Thymus (tissue), 11 donors: ENCODE data around the gene MRPL19. TPM values are rescaled to one million over a fixed set of nuclear protein-coding genes. Genes with fewer than 3 reads are reported as not detected.

ENCODE experiments used
- DNase-seq, 9 donors: peaks; one replicate each; pipeline ENCODE4 v3.0.0-alpha.2; 2013; ENCODE audit warnings: low spot score in 9 of 9, low read depth in 6 of 9, missing footprints in 1 of 9
- H3K27ac ChIP-seq, 2 donors: one replicate each; pipeline ENCODE4 v1.5.1; 2013; ENCODE audit warnings: control low read depth in 1 of 2, low read depth in 1 of 2, low read length in 1 of 2, mild to moderate bottlenecking in 1 of 2, moderate library complexity in 1 of 2
- H3K27me3 ChIP-seq, 2 donors: one replicate each; pipeline ENCODE4 v1.5.1; 2013; ENCODE audit warnings: low read length in 1 of 2; ENCODE audit not compliant: control insufficient read depth in 2 of 2, insufficient read depth in 1 of 2
- H3K36me3 ChIP-seq, 2 donors: one replicate each; pipeline ENCODE4 v1.5.1; 2013; ENCODE audit warnings: low read length in 1 of 2, mild to moderate bottlenecking in 1 of 2, moderate library complexity in 1 of 2; ENCODE audit not compliant: control insufficient read depth in 2 of 2, insufficient read depth in 2 of 2
- H3K4me1 ChIP-seq, 2 donors: one replicate each; pipeline ENCODE4 v1.5.1; 2013; ENCODE audit warnings: low read length in 2 of 2; ENCODE audit not compliant: control insufficient read depth in 2 of 2, insufficient read depth in 2 of 2
- H3K4me3 ChIP-seq, 2 donors: one replicate each; pipeline ENCODE4 v1.5.1; 2013; ENCODE audit warnings: low read length in 2 of 2, control low read depth in 1 of 2, mild to moderate bottlenecking in 1 of 2
- H3K9me3 ChIP-seq, 2 donors: one replicate each; pipeline ENCODE4 v1.5.1; 2013; ENCODE audit warnings: low read length in 1 of 2, mild to moderate bottlenecking in 1 of 2; ENCODE audit not compliant: control insufficient read depth in 2 of 2, insufficient read depth in 1 of 2
- WGBS: extraction: QIAGEN DNeasy Blood & Tissue Kit; methylation state at CpG from one replicate; pipeline ENCODE4 v1.1.7; 2013; 5-methylcytosine and 5-hydroxymethylcytosine counted together
- polyA plus RNA-seq: library from polyadenylated mRNA; stranded (reverse); fragments of 200-250 nt; gene quantifications from one replicate; pipeline ENCODE4 v1.2.3, GENCODE V29; 2013
- total RNA-seq: library from RNA; stranded (reverse); fragments of 120-200 nt; gene quantifications from one replicate; pipeline ENCODE4 v1.2.4, GENCODE V29; 2013
- donor health status: healthy.

MRPL19 gene
- total and polyA plus RNA-seq, 2 donors, result 15.0 to 37.3 TPM

DNA sequence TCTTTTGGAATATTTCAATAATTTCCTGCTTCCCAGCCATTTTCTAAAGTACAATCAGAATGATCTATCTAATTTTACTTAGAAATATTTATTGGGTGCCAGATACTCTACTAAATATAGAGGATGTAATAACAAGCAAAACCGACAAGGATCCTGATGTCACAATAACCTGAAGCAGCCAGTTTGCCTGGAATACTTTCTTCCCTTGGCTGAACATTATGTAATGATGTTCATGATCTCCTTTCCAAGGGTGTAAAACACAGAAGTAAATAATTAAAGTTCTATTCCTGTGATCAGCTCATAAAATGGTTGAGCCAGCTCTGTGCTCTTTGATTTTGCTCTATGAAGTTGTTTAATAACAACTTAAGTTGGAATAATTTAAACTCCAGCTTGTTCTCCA is 2.6 kb upstream of the MRPL19 start:
- 96% methylated on average over 1 of the region's 1 CpG for WGBS
- DNase-seq, result no peak

DNA sequence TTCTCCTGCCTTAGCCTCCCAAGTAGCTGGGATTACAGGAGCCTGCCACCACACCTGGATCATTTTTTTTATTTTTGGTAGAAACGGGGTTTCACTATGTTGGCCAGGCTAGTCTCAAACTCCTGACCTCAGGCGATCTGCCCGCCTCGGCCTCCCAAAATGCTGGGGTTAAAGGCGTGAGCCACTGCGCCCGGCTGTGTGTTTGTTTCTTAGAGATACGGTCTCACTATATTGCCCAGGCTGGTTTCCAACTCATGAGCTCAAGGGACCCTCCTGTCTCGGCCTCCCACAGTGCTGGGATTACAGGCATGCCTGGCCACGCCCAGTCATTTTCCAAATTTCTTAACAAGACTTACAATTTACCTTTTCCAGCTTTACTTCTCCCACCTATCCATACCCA is 940 bp upstream of the MRPL19 start:
- H3K27ac ChIP-seq, result no peak overlapping the region
- peaks cover 7 to 13% of the 10 kb centered on the region in 2 donors for H3K36me3 ChIP-seq
- 99% methylated on average over 10 of the region's 10 CpGs for WGBS
- H3K4me3 ChIP-seq, result no peak overlapping the region
- peaks cover 0 to 7% of the 10 kb centered on the region in 2 donors for H3K9me3 ChIP-seq
- no peaks in the 10 kb centered on the region for H3K27me3 ChIP-seq
- peaks cover 0 to 5% of the 10 kb centered on the region in 2 donors for H3K4me1 ChIP-seq
- DNase-seq, result no peak

More for the DNA sequence above, 2.6 kb upstream of the MRPL19 start:
- H3K9me3 ChIP-seq, result peaks cover 0 to 7% of the 10 kb centered on the region in 2 donors
- H3K27ac ChIP-seq, result no peak overlapping the region
- H3K4me3 ChIP-seq, result no peak overlapping the region
- no peaks in the 10 kb centered on the region for H3K27me3 ChIP-seq
- peaks cover 0 to 4% of the 10 kb centered on the region in 2 donors for H3K36me3 ChIP-seq
- H3K4me1 ChIP-seq, result peaks cover 0 to 5% of the 10 kb centered on the region in 2 donors

DNA sequence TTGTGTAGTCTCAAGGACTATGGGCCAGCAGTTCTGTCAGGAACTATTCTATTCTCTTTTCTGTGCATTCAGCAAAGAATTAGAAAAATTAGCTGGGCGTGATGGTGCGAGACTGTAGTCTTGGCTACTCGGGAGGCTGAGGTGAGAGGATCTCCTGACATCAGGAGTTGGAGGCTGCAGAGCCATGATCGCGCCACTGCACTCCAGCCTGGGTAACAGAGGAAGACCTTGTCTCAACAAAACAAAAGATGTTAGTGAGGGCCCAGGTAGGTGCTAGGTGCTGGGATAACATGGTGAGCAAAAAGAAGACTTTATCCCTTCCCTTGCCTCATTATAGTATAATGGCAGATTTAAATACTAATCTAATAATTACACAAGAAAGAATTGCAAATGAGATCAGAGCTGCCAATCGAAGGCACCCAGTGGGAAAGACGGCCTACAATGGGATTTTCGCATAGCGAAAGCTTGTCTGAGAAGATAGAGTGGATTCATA is 447 bp upstream of the MRPL19 start:
- H3K27me3 ChIP-seq, result no peaks in the 10 kb centered on the region
- DNase-seq, result peak in 1 of 9 donors; percentile 8
- WGBS, result 94% methylated on average over 9 of the region's 9 CpGs
- H3K4me3 ChIP-seq, result peak overlapping the region; percentile 66 to 87
- peaks cover 0 to 7% of the 10 kb centered on the region in 2 donors for H3K9me3 ChIP-seq
- peaks cover 9 to 18% of the 10 kb centered on the region in 2 donors for H3K36me3 ChIP-seq
- no peak overlapping the region for H3K27ac ChIP-seq
- peaks cover 0 to 5% of the 10 kb centered on the region in 2 donors for H3K4me1 ChIP-seq

DNA sequence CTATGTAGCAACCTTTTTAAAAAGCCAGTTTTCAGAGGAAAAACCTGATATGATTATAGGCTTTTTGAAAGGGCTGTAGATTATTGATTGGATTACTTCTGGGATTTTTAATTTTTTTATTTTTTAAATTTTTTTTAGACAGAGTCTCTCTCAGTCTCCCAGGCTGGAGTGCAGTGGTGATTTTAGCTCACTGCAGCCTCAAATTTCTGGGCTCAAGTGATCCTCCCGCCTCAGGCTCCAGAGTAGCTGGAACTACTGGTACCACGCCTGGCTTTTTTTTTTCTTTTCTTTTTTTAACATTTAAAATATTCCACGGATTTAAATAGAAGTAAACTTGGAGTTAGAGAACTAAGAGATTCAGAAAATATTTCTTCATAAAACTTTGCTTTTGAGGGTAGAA is 1.2 kb downstream of the MRPL19 start:
- no peak for DNase-seq
- peak overlapping the region in 1 of 2 donors; percentile 81 for H3K27ac ChIP-seq

GRCh38 chr2:75654012-75654411 is 7.4 kb downstream of the MRPL19 start:
- Histone ChIP-seq H3K27ac (no peak overlapping the region), H3K9me3 (no peaks in the 10 kb centered on the region)
- over 99% methylated on average over 2 of the region's 2 CpGs for WGBS

More for the DNA sequence above, 1.2 kb downstream of the MRPL19 start:
- Histone ChIP-seq H3K9me3 (peaks cover 0 to 7% of the 10 kb centered on the region in 2 donors), H3K36me3 (peaks cover 13 to 28% of the 10 kb centered on the region in 2 donors), H3K4me3 (peak overlapping the region in 1 of 2 donors; percentile 66), H3K27me3 (no peaks in the 10 kb centered on the region), H3K4me1 (peaks cover 0 to 5% of the 10 kb centered on the region in 2 donors)
- 98% methylated on average over 3 of the region's 3 CpGs for WGBS

DNA sequence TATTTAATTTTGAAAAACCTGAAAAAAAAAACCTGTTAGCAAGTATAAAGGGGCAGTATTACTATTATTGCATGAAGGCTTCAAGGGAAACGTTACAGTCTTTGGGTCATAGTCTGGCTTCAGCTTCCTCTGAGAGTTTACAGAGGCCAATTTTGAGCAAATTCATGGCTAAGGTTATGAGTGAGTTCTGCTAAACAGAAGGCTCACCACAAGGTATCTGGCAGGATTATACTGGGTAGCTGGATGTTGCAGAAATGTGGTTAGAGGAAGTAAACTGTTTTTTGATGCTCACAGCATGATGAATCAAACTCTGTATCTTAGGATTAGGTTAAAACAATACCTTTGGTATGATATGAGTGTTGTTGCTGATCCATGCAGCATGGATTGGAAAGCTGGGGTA is 9.3 kb downstream of the MRPL19 start:
- H3K4me1 ChIP-seq, result no peaks in the 10 kb centered on the region
- H3K9me3 ChIP-seq, result no peaks in the 10 kb centered on the region
- peaks cover 13 to 63% of the 10 kb centered on the region in 2 donors for H3K36me3 ChIP-seq
- H3K27ac ChIP-seq, result no peak overlapping the region
- WGBS, result 74% methylated on average over 1 of the region's 1 CpG
- no peaks in the 10 kb centered on the region for H3K27me3 ChIP-seq
- no peak for DNase-seq
- no peak overlapping the region for H3K4me3 ChIP-seq

More at GRCh38 chr2:75654012-75654411, 7.4 kb downstream of the MRPL19 start:
- Histone ChIP-seq H3K36me3 (peaks cover 16 to 69% of the 10 kb centered on the region in 2 donors), H3K4me1 (no peaks in the 10 kb centered on the region), H3K27me3 (no peaks in the 10 kb centered on the region), H3K4me3 (no peak overlapping the region)
- DNase-seq, result no peak

- no peak for DNase-seq
- WGBS, result 99% methylated on average over 1 of the region's 1 CpG
- Histone ChIP-seq H3K27me3 (no peaks in the 10 kb centered on the region), H3K4me3 (no peak overlapping the region), H3K27ac (no peak overlapping the region), H3K4me1 (no peaks in the 10 kb centered on the region), H3K36me3 (peaks cover 14 to 62% of the 10 kb centered on the region in 2 donors), H3K9me3 (no peaks in the 10 kb centered on the region)
Measured at GRCh38 chr2:75656563-75656962, 10.0 kb downstream of the MRPL19 start.

DNA sequence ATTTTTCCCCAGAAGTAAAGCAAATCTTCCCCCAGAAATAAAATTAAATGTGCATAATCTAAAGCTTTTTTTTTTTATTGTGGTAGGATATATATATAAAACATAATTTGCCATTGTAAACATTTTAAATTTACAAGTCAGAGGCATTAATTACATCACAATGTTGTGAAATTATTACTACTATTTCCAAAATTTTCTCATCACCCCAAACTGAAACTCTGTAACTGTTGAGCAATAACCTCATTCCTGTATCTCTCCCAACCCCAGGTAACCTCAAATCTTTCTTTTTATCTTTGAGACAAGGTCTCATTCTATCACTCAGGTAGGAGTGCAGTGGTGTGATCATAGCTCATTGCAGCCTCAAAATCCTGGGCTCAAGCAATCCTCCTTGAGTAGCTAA is 11.2 kb downstream of the MRPL19 start:
- peaks cover 15 to 62% of the 10 kb centered on the region in 2 donors for H3K36me3 ChIP-seq
- no peak overlapping the region for H3K27ac ChIP-seq
- H3K9me3 ChIP-seq, result no peaks in the 10 kb centered on the region
- H3K4me1 ChIP-seq, result no peaks in the 10 kb centered on the region
- no peak for DNase-seq
- H3K27me3 ChIP-seq, result no peaks in the 10 kb centered on the region
- no peak overlapping the region for H3K4me3 ChIP-seq

DNA sequence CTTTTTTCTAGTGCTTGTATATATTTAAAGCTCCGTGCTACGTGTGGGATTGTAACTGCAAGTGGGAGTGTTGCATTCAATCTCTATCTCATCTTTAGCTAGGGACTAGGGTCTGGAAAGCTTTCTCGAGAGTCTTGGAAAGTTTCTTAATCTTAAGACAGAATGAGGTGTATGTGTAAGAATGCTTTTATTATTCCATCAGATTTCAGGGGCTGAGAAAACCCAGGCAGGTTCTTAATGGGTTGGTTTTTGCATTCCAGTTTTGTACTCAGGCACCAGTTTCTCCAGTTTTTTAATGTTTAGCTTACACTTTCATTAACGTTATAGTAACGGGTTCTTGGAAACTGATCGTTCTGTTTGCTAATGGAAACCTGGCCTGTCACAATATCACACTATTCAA is 20.3 kb downstream of the MRPL19 start:
- H3K27me3 ChIP-seq, result no peaks in the 10 kb centered on the region
- H3K9me3 ChIP-seq, result no peaks in the 10 kb centered on the region
- H3K27ac ChIP-seq, result no peak overlapping the region
- 99% methylated on average over 6 of the region's 6 CpGs for WGBS
- DNase-seq, result no peak
- H3K4me1 ChIP-seq, result no peaks in the 10 kb centered on the region
- H3K36me3 ChIP-seq, result peaks cover 3 to 34% of the 10 kb centered on the region in 2 donors
- no peak overlapping the region for H3K4me3 ChIP-seq
